K562 (cell line): ENCODE results near the gene SRCIN1. TPM values are rescaled to one million over a fixed set of nuclear protein-coding genes. Genes with fewer than 3 reads are reported as not detected.

Experiments
- BCOR ChIP-seq: fragments of 450-650 bp; IDR thresholded peaks from 2 replicates; pipeline ENCODE4 v1.6.1; 2016
- HDAC1 ChIP-seq, 2 experiments: fragments of 450-650 bp; IDR thresholded peaks; 2 replicates each; pipeline ENCODE4 v1.6.1; 2016 to 2017; ENCODE audit warnings: inconsistent platforms in 1 of 2, mild to moderate bottlenecking in 1 of 2, moderate library complexity in 1 of 2
- HOXB6 ChIP-seq: fragments of 250-450 bp; sonication (Bioruptor Pico); IDR thresholded peaks from 2 replicates; pipeline ENCODE4 v1.5.1; 2022; ENCODE audit warnings: mild to moderate bottlenecking, borderline replicate concordance
- SREBF2 ChIP-seq: sonication (generic); formaldehyde crosslinking; IDR thresholded peaks from 2 replicates; pipeline ENCODE4 v1.4.0; 2020; ENCODE audit warnings: mild to moderate bottlenecking, missing genetic modification reagents
- SUPT5H ChIP-seq: fragments of 450-650 bp; IDR thresholded peaks from 2 replicates; pipeline ENCODE4 v1.6.1; 2016
- TEAD1 ChIP-seq, 2 experiments: fragments of 450-650 bp in 1 of 2; sonication (generic) in 1 of 2; formaldehyde crosslinking; IDR thresholded peaks; 2 replicates each; pipeline versions ENCODE4 v1.4.0 to v1.8.0; 2020 to 2022; ENCODE audit warnings: mild to moderate bottlenecking in 2 of 2, missing genetic modification reagents in 1 of 2
- ZBED1 ChIP-seq: IDR thresholded peaks from 2 replicates; pipeline ENCODE4 v1.6.1; 2014
- ZNF124 ChIP-seq: sonication (generic); formaldehyde crosslinking; IDR thresholded peaks from 2 replicates; pipeline ENCODE4 v1.8.1; 2022; ENCODE audit warnings: missing genetic modification reagents
- ZNF76 ChIP-seq: fragments of 250-450 bp; sonication (Bioruptor Pico); IDR thresholded peaks from 2 replicates; pipeline ENCODE4 v1.4.0; 2020; ENCODE audit warnings: mild to moderate bottlenecking, moderate library complexity, borderline replicate concordance
- polyA plus RNA-seq, 8 experiments: library from polyadenylated mRNA; depleted of rRNA in 4 of 8; stranded (reverse) in 5 of 8; unstranded in 3 of 8; fragments of >200 nt; fragmentation: Nextera tagmentation in 2 of 8; fragmentation: Illumina TruSeq in 1 of 8; extraction: Ambion mirVana in 2 of 8; extraction: Trizol in 1 of 8; gene quantifications; 2 replicates each; pipeline versions ENCODE4 v1.2.1 to v1.2.3, GENCODE V29; 2011 to 2014; ENCODE audit warnings: inconsistent platforms in 1 of 8, missing spikeins in 1 of 8
- total RNA-seq, 7 experiments: library from RNA; depleted of rRNA in 6 of 7; stranded (reverse); fragments of >200 nt in 6 of 7; fragmentation: Illumina TruSeq in 2 of 7; extraction: Trizol in 2 of 7; gene quantifications; 2 replicates each; pipeline versions ENCODE4 v1.2.1 to v1.2.3, GENCODE V29; 2011 to 2021; ENCODE audit warnings: low replicate concordance in 1 of 7
- TF ChIP-seq, protein P1 (sequence below), 2 experiments: fragments of 150-350 bp in 1 of 2; IDR thresholded peaks; 2 replicates each; pipeline ENCODE4 v1.6.1; 2012 to 2016; ENCODE audit warnings: low read depth in 2 of 2, low read length in 2 of 2, mild to moderate bottlenecking in 1 of 2, moderate library complexity in 1 of 2
- TF ChIP-seq, protein P2 (sequence below): fragments of 450-650 bp; formaldehyde crosslinking; IDR thresholded peaks from 2 replicates; pipeline ENCODE4 v1.4.0; 2022; ENCODE audit warnings: mild to moderate bottlenecking, moderate library complexity
- TF ChIP-seq, protein P3 (sequence below): fragments of 450-650 bp; formaldehyde crosslinking; conservative IDR thresholded peaks from 2 replicates; pipeline ENCODE4 v1.4.0; 2022; ENCODE audit warnings: mild to moderate bottlenecking, missing genetic modification characterization
- TF ChIP-seq, protein P4 (sequence below): fragments of 250-450 bp; sonication (Bioruptor Pico); IDR thresholded peaks from 2 replicates; pipeline ENCODE4 v1.4.0; 2020; ENCODE audit warnings: mild to moderate bottlenecking, moderate library complexity, borderline replicate concordance
- TF ChIP-seq, protein P5 (sequence below): fragments of 450-650 bp; conservative IDR thresholded peaks from 2 replicates; pipeline ENCODE4 v1.6.1; 2016; ENCODE audit warnings: missing genetic modification characterization, low read depth, mild to moderate bottlenecking, missing compliant biosample characterization, moderate library complexity

Gene SRCIN1
- total and polyA plus RNA-seq, 9 of the 15 experiments (the other 6 are each of a cell fraction or from before 2014, with no cell fraction given): 0.09 to 0.33 (median 0.13) TPM; not detected in 6

DNA sequence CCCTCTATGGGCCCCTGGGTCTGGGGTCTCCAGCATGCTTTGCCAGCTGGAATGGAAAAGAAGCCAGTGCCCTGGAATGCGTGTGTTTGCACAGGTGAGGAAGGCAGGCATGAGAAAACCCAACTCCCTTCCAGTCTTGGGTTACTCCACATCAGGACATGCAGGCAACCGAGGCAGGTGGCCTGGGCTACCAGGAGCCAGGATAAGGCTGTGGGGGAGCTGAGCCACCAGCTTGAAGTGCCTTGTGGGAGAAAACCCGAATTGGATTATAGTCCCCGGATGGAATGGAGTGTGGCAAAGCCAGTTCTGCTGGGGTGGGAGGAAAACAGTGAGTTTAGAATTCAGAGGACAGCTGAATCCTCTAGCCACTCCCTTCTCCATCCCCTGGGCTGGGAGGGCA is 7.2 kb downstream of the SRCIN1 start (continued):
- TF ChIP-seq, protein P1, sequence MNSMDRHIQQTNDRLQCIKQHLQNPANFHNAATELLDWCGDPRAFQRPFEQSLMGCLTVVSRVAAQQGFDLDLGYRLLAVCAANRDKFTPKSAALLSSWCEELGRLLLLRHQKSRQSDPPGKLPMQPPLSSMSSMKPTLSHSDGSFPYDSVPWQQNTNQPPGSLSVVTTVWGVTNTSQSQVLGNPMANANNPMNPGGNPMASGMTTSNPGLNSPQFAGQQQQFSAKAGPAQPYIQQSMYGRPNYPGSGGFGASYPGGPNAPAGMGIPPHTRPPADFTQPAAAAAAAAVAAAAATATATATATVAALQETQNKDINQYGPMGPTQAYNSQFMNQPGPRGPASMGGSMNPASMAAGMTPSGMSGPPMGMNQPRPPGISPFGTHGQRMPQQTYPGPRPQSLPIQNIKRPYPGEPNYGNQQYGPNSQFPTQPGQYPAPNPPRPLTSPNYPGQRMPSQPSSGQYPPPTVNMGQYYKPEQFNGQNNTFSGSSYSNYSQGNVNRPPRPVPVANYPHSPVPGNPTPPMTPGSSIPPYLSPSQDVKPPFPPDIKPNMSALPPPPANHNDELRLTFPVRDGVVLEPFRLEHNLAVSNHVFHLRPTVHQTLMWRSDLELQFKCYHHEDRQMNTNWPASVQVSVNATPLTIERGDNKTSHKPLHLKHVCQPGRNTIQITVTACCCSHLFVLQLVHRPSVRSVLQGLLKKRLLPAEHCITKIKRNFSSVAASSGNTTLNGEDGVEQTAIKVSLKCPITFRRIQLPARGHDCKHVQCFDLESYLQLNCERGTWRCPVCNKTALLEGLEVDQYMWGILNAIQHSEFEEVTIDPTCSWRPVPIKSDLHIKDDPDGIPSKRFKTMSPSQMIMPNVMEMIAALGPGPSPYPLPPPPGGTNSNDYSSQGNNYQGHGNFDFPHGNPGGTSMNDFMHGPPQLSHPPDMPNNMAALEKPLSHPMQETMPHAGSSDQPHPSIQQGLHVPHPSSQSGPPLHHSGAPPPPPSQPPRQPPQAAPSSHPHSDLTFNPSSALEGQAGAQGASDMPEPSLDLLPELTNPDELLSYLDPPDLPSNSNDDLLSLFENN (IDR thresholded peaks at IDR 0.05; ENCODE audit: low read depth in 2 of 2, low read length in 2 of 2): no peak
- TF ChIP-seq ZNF124 (CRISPR knock-in tag) (no peak), ZBED1 (no peak), TEAD1 (CRISPR knock-in tag; IDR thresholded peaks at IDR 0.05) (no peak), BCOR (no peak), SUPT5H (no peak), HDAC1 (IDR thresholded peaks at IDR 0.05) (0 out of 4 replicates have a peak, but pooled peaks of 1 of the 2 experiments have one; percentile 29), SREBF2 (CRISPR knock-in tag) (no peak), ZNF76 (CRISPR knock-in tag) (peak; percentile 67; the same call in 1 of the 2 replicates), HOXB6 (CRISPR knock-in tag) (no peak)
- TF ChIP-seq, protein P2, sequence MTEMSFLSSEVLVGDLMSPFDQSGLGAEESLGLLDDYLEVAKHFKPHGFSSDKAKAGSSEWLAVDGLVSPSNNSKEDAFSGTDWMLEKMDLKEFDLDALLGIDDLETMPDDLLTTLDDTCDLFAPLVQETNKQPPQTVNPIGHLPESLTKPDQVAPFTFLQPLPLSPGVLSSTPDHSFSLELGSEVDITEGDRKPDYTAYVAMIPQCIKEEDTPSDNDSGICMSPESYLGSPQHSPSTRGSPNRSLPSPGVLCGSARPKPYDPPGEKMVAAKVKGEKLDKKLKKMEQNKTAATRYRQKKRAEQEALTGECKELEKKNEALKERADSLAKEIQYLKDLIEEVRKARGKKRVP (CRISPR knock-in tag): no peak
- TF ChIP-seq, protein P3, sequence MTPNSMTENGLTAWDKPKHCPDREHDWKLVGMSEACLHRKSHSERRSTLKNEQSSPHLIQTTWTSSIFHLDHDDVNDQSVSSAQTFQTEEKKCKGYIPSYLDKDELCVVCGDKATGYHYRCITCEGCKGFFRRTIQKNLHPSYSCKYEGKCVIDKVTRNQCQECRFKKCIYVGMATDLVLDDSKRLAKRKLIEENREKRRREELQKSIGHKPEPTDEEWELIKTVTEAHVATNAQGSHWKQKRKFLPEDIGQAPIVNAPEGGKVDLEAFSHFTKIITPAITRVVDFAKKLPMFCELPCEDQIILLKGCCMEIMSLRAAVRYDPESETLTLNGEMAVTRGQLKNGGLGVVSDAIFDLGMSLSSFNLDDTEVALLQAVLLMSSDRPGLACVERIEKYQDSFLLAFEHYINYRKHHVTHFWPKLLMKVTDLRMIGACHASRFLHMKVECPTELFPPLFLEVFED (CRISPR knock-in tag): no peak
- TF ChIP-seq, protein P4, sequence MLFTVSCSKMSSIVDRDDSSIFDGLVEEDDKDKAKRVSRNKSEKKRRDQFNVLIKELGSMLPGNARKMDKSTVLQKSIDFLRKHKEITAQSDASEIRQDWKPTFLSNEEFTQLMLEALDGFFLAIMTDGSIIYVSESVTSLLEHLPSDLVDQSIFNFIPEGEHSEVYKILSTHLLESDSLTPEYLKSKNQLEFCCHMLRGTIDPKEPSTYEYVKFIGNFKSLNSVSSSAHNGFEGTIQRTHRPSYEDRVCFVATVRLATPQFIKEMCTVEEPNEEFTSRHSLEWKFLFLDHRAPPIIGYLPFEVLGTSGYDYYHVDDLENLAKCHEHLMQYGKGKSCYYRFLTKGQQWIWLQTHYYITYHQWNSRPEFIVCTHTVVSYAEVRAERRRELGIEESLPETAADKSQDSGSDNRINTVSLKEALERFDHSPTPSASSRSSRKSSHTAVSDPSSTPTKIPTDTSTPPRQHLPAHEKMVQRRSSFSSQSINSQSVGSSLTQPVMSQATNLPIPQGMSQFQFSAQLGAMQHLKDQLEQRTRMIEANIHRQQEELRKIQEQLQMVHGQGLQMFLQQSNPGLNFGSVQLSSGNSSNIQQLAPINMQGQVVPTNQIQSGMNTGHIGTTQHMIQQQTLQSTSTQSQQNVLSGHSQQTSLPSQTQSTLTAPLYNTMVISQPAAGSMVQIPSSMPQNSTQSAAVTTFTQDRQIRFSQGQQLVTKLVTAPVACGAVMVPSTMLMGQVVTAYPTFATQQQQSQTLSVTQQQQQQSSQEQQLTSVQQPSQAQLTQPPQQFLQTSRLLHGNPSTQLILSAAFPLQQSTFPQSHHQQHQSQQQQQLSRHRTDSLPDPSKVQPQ: no peak
- TF ChIP-seq, protein P5, sequence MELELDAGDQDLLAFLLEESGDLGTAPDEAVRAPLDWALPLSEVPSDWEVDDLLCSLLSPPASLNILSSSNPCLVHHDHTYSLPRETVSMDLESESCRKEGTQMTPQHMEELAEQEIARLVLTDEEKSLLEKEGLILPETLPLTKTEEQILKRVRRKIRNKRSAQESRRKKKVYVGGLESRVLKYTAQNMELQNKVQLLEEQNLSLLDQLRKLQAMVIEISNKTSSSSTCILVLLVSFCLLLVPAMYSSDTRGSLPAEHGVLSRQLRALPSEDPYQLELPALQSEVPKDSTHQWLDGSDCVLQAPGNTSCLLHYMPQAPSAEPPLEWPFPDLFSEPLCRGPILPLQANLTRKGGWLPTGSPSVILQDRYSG (tag): no peak
